HepG2 (cell line): ENCODE results near the gene DENND4C. TPM values are rescaled to one million over a fixed set of nuclear protein-coding genes. Genes with fewer than 3 reads are reported as not detected.
A peak's percentile ranks its signal among the peaks of the same experiment; 100 is the strongest.

Experiments
- AHR ChIP-seq: IDR thresholded peaks from 2 replicates; pipeline ENCODE4 v1.6.1; 2018; ENCODE audit warnings: missing genetic modification reagents, missing compliant biosample characterization
- ATF1 ChIP-seq: IDR thresholded peaks from 2 replicates; pipeline ENCODE4 v1.6.1; 2016; ENCODE audit warnings: mild to moderate bottlenecking, control low read depth
- BCL3 ChIP-seq: sonication (generic); formaldehyde crosslinking; IDR thresholded peaks from 2 replicates; pipeline ENCODE4 v1.5.1; 2020; ENCODE audit warnings: mild to moderate bottlenecking, missing genetic modification reagents, moderate library complexity
- FOXK1 ChIP-seq: sonication (generic); formaldehyde crosslinking; IDR thresholded peaks from 2 replicates; pipeline ENCODE4 v1.4.0; 2020; ENCODE audit warnings: low read depth, missing genetic modification reagents, borderline replicate concordance
- FOXO1 ChIP-seq: sonication (generic); formaldehyde crosslinking; IDR thresholded peaks from 2 replicates; pipeline ENCODE4 v1.4.0; 2020; ENCODE audit warnings: missing genetic modification reagents
- HMG20B ChIP-seq: conservative IDR thresholded peaks from 2 replicates; pipeline ENCODE4 v1.6.1; 2016; ENCODE audit warnings: missing genetic modification reagents, missing compliant biosample characterization
- HOMEZ ChIP-seq: IDR thresholded peaks from 2 replicates; pipeline ENCODE4 v1.6.1; 2016; ENCODE audit warnings: low read depth
- HOXA5 ChIP-seq: sonication (generic); formaldehyde crosslinking; IDR thresholded peaks from 2 replicates; pipeline ENCODE4 v1.4.0; 2020; ENCODE audit warnings: missing genetic modification reagents
- KDM6A ChIP-seq: IDR thresholded peaks from 2 replicates; pipeline ENCODE4 v1.6.1; 2016; ENCODE audit warnings: low read depth
- NCOA2 ChIP-seq: sonication (generic); formaldehyde crosslinking; IDR thresholded peaks from 2 replicates; pipeline ENCODE4 v1.8.0; 2022; ENCODE audit warnings: inconsistent platforms
- NR2F2 ChIP-seq: IDR thresholded peaks from 2 replicates; pipeline ENCODE4 v1.6.1; 2012; ENCODE audit warnings: low read depth, inconsistent platforms, borderline replicate concordance
- PBX2 ChIP-seq: IDR thresholded peaks from 2 replicates; pipeline ENCODE4 v1.6.1; 2016; ENCODE audit warnings: control low read depth
- PHF21A ChIP-seq: sonication (generic); formaldehyde crosslinking; IDR thresholded peaks from 2 replicates; pipeline ENCODE4 v1.5.0; 2020; ENCODE audit warnings: mild to moderate bottlenecking, missing genetic modification reagents
- POGK ChIP-seq: sonication (generic); formaldehyde crosslinking; conservative IDR thresholded peaks from 2 replicates; pipeline ENCODE4 v1.8.0; 2022; ENCODE audit warnings: mild to moderate bottlenecking, moderate library complexity, missing genetic modification reagents
- RARA ChIP-seq: IDR thresholded peaks from 2 replicates; pipeline ENCODE4 v1.6.1; 2016; ENCODE audit warnings: missing genetic modification reagents, missing compliant biosample characterization
- SIX1 ChIP-seq: sonication (generic); formaldehyde crosslinking; IDR thresholded peaks from 2 replicates; pipeline ENCODE4 v1.4.0; 2020; ENCODE audit warnings: missing genetic modification reagents, borderline replicate concordance
- SP5 ChIP-seq: IDR thresholded peaks from 2 replicates; pipeline ENCODE4 v1.6.1; 2016; ENCODE audit warnings: low read depth, borderline replicate concordance
- TAF1 ChIP-seq: sonication (generic); formaldehyde crosslinking; IDR thresholded peaks from 2 replicates; pipeline ENCODE4 v1.4.0; 2020; ENCODE audit warnings: missing genetic modification reagents
- TBX2 ChIP-seq: sonication (generic); formaldehyde crosslinking; IDR thresholded peaks from 2 replicates; pipeline ENCODE4 v1.5.0; 2020; ENCODE audit warnings: missing genetic modification reagents, mild to moderate bottlenecking, borderline replicate concordance
- ZNF12 ChIP-seq: sonication (generic); formaldehyde crosslinking; IDR thresholded peaks from 2 replicates; pipeline ENCODE4 v1.5.0; 2020; ENCODE audit warnings: missing genetic modification reagents
- ZNF225 ChIP-seq: sonication (generic); formaldehyde crosslinking; IDR thresholded peaks from 2 replicates; pipeline ENCODE4 v1.4.0; 2020; ENCODE audit warnings: mild to moderate bottlenecking, missing genetic modification reagents
- ZNF292 ChIP-seq: sonication (generic); formaldehyde crosslinking; IDR thresholded peaks from 2 replicates; pipeline ENCODE4 v1.8.1; 2022; ENCODE audit warnings: mild to moderate bottlenecking, low read depth, missing genetic modification reagents, borderline replicate concordance
- ZNF343 ChIP-seq: sonication (generic); formaldehyde crosslinking; IDR thresholded peaks from 2 replicates; pipeline ENCODE4 v1.4.0; 2020; ENCODE audit warnings: mild to moderate bottlenecking, missing genetic modification reagents
- ZNF543 ChIP-seq: sonication (generic); formaldehyde crosslinking; IDR thresholded peaks from 2 replicates; pipeline ENCODE4 v1.4.0; 2020; ENCODE audit warnings: mild to moderate bottlenecking, missing genetic modification reagents
- polyA plus RNA-seq, 8 experiments: library from polyadenylated mRNA; depleted of rRNA in 3 of 8; stranded (reverse) in 7 of 8; unstranded in 1 of 8; fragments of >200 nt; fragmentation: Illumina TruSeq in 4 of 8; extraction: Trizol in 4 of 8; gene quantifications; 2 replicates each; pipeline versions ENCODE4 v1.2.1 to v1.2.3, GENCODE V29; 2011 to 2016; ENCODE audit warnings: low read depth in 4 of 8, missing spikeins in 1 of 8, mixed read lengths in 1 of 8; ENCODE audit not compliant: insufficient read depth in 1 of 8
- total RNA-seq, 5 experiments: library from RNA; depleted of rRNA; stranded (reverse); fragments of >200 nt; fragmentation: Illumina TruSeq; extraction: Trizol; gene quantifications; 2 replicates each; pipeline ENCODE4 v1.2.3, GENCODE V29; 2016; ENCODE audit warnings: low read depth in 1 of 5

Gene DENND4C
- total and polyA plus RNA-seq, 2 of the 13 experiments (the other 11 are each of a cell fraction or from before 2014, with no cell fraction given): 19.1 to 27.2 TPM

- TF ChIP-seq BCL3 (peak; percentile 58; the same call in 1 of the 2 replicates), ZNF343 (CRISPR knock-in tag) (no peak), ATF1 (CRISPR knock-in tag) (peak; percentile 68; the same call in 1 of the 2 replicates), SP5 (CRISPR knock-in tag) (peak; percentile 65; the same call in 1 of the 2 replicates), NR2F2 (peak; percentile 89; the same call in 1 of the 2 replicates), RARA (peak; percentile 75), ZNF12 (0 out of 2 replicates have a peak, but pooled peaks have one; percentile 11), ZNF543 (no peak), KDM6A (CRISPR knock-in tag) (peak; percentile 91), AHR (CRISPR knock-in tag) (no peak), POGK (CRISPR knock-in tag) (0 out of 2 replicates have a peak, but pooled peaks have one; percentile 26), HOXA5 (CRISPR knock-in tag) (peak; percentile 60; the same call in 1 of the 2 replicates), PBX2 (0 out of 2 replicates have a peak, but pooled peaks have one; percentile 11), ZNF292 (CRISPR knock-in tag) (peak; percentile 60; the same call in 1 of the 2 replicates), FOXO1 (CRISPR knock-in tag) (peak; percentile 51; the same call in 1 of the 2 replicates), TBX2 (CRISPR knock-in tag) (peak; percentile 79), FOXK1 (CRISPR knock-in tag) (peak; percentile 46; the same call in 1 of the 2 replicates), NCOA2 (CRISPR knock-in tag) (peak; percentile 95), HOMEZ (CRISPR knock-in tag) (peak; percentile 43; the same call in 1 of the 2 replicates), PHF21A (peak; percentile 89), HMG20B (CRISPR knock-in tag) (peak; percentile 87), SIX1 (CRISPR knock-in tag) (peak; percentile 88), ZNF225 (CRISPR knock-in tag) (no peak), TAF1 (CRISPR knock-in tag) (no peak)
Observed at GRCh38 chr9:19201899-19202891, 28.3 kb upstream of the DENND4C start (continued).
